Measurements from ENCODE around the gene SNX24. TPM values are rescaled to one million over a fixed set of nuclear protein-coding genes. Genes with fewer than 3 reads are reported as not detected.
"Not testable (repeated sequence)": the region's sequence is repeated elsewhere in the genome, so short reads cannot be mapped to it uniquely, and the experiment has no call there.

The SNX24 gene
- polyA plus RNA-seq, 4 donors, result 7.7 to 33.7 (median 27.2) TPM

DNA sequence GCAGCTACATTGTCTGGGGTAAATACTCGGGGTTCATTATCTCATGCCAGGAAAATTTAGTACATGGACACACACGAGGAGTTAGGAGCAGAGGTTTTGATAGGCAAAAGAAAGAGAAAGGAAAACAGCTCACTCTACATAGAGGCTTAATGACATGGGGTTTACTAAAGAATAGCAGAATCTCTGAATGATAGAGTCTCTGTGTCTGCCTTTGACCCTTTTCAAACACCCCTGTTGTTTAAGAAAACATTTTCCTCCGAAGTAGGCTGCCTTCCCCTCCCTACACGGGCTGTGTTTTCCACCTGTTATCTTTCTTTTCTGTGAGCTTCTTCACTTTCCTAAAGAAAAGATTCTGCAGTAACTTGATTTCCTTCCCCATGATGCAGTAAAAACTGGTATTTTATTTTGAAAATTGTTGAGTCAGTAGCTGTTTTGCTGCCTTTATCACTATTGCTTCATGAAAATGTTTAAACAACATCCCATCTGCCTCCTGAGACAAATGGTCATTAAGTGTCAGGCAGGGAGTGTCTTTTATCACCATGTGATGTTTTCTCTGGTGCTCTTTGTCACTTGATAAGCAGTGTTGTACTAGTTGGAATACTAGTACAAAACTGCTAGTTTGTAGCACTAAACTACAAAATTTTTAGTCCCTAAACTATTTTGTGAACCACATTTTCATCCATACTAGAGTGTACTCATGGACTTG, 114.5 kb downstream of the SNX24 start:
- no peak overlapping the region for H3K4me3 ChIP-seq (ENCODE audit: low read depth in 1 of 3, low read length in 3 of 3)
- H3K27ac ChIP-seq (ENCODE audit: low read depth in 1 of 3, low read length in 2 of 3), result no peak overlapping the region
- peaks cover 0 to 2% of the 10 kb centered on the region in 2 donors for H3K9me3 ChIP-seq (ENCODE audit: control insufficient read depth in 2 of 2, insufficient read depth in 1 of 2, low read depth in 1 of 2, low read length in 1 of 2)
- peak in 1 of 2 donors; percentile 30 for DNase-seq
- no peak for FAIRE-seq
- H3K36me3 ChIP-seq (ENCODE audit: control insufficient read depth in 3 of 3, insufficient read depth in 2 of 3, low read depth in 1 of 3, low read length in 3 of 3), result peaks cover 0 to 4% (median 2%) of the 10 kb centered on the region in 3 donors
- no peaks in the 10 kb centered on the region for H3K4me1 ChIP-seq (ENCODE audit: control insufficient read depth in 3 of 3, insufficient read depth in 2 of 3, low read depth in 1 of 3, low read length in 2 of 3)
- H3K27me3 ChIP-seq (ENCODE audit: control insufficient read depth in 3 of 3, insufficient read depth in 3 of 3, low read length in 3 of 3), result no peaks in the 10 kb centered on the region
- 50 to 56% (median 53%) methylated on average over 4 of the region's 4 CpGs for WGBS, 3 donors

- no peak overlapping the region for H3K27ac ChIP-seq (ENCODE audit: low read depth in 1 of 3, low read length in 2 of 3)
- no peak overlapping the region for H3K4me3 ChIP-seq (ENCODE audit: low read depth in 1 of 3, low read length in 3 of 3)
- H3K36me3 ChIP-seq (ENCODE audit: control insufficient read depth in 3 of 3, insufficient read depth in 2 of 3, low read depth in 1 of 3, low read length in 3 of 3), result no peaks in the 10 kb centered on the region
- H3K27me3 ChIP-seq (ENCODE audit: control insufficient read depth in 3 of 3, insufficient read depth in 3 of 3, low read length in 3 of 3), result no peaks in the 10 kb centered on the region
- peaks cover 0 to 1% of the 10 kb centered on the region in 2 donors for H3K9me3 ChIP-seq (ENCODE audit: control insufficient read depth in 2 of 2, insufficient read depth in 1 of 2, low read depth in 1 of 2, low read length in 1 of 2)
- H3K4me1 ChIP-seq (ENCODE audit: control insufficient read depth in 3 of 3, insufficient read depth in 2 of 3, low read depth in 1 of 3, low read length in 2 of 3), result no peaks in the 10 kb centered on the region
- DNase-seq (no peak), FAIRE-seq (no peak)
Measured at GRCh38 chr5:122963305-122963704, 117.9 kb downstream of the SNX24 start.

GRCh38 chr5:122965111-122965510, 119.7 kb downstream of the SNX24 start:
- WGBS, 3 donors, result 72 to 91% (median 78%) methylated on average over 1 of the region's 1 CpG
- no peaks in the 10 kb centered on the region for H3K27me3 ChIP-seq (ENCODE audit: control insufficient read depth in 3 of 3, insufficient read depth in 3 of 3, low read length in 3 of 3)
- no peak for FAIRE-seq
- no peak for DNase-seq
- H3K9me3 ChIP-seq (ENCODE audit: control insufficient read depth in 2 of 2, insufficient read depth in 1 of 2, low read depth in 1 of 2, low read length in 1 of 2), result no peaks in the 10 kb centered on the region
- no peaks in the 10 kb centered on the region for H3K36me3 ChIP-seq (ENCODE audit: control insufficient read depth in 3 of 3, insufficient read depth in 2 of 3, low read depth in 1 of 3, low read length in 3 of 3)
- no peak overlapping the region for H3K4me3 ChIP-seq (ENCODE audit: low read depth in 1 of 3, low read length in 3 of 3)
- H3K27ac ChIP-seq (ENCODE audit: low read depth in 1 of 3, low read length in 2 of 3), result no peak overlapping the region
- H3K4me1 ChIP-seq (ENCODE audit: control insufficient read depth in 3 of 3, insufficient read depth in 2 of 3, low read depth in 1 of 3, low read length in 2 of 3), result no peaks in the 10 kb centered on the region

DNA sequence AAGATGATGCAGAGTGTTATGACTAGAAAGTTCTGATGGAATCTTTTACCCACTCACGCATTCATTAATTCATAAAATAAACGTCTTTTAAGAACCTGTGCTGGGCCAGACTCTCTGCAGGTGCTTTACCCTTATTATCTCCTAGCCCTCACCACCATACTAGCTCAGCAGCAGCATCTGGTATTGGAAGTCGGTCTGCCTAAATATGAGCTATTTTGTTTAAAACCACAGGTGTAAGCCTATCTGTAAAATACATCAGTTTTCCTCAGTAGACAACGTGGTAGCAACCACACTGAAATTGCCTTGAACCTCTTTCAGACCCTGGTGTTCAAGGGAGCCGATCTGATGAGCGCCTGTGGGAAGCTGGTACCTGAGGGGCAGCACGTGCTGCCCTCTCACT, 121.7 kb downstream of the SNX24 start:
- 83 to 92% (median 89%) methylated on average over 7 of the region's 7 CpGs for WGBS, 3 donors
- H3K9me3 ChIP-seq (ENCODE audit: control insufficient read depth in 2 of 2, insufficient read depth in 1 of 2, low read depth in 1 of 2, low read length in 1 of 2), result no peaks in the 10 kb centered on the region
- H3K27me3 ChIP-seq (ENCODE audit: control insufficient read depth in 3 of 3, insufficient read depth in 3 of 3, low read length in 3 of 3), result no peaks in the 10 kb centered on the region
- DNase-seq (no peak), FAIRE-seq (no peak)
- no peaks in the 10 kb centered on the region for H3K4me1 ChIP-seq (ENCODE audit: control insufficient read depth in 3 of 3, insufficient read depth in 2 of 3, low read depth in 1 of 3, low read length in 2 of 3)
- H3K4me3 ChIP-seq (ENCODE audit: low read depth in 1 of 3, low read length in 3 of 3), result no peak overlapping the region
- no peaks in the 10 kb centered on the region for H3K36me3 ChIP-seq (ENCODE audit: control insufficient read depth in 3 of 3, insufficient read depth in 2 of 3, low read depth in 1 of 3, low read length in 3 of 3)
- H3K27ac ChIP-seq (ENCODE audit: low read depth in 1 of 3, low read length in 2 of 3), result no peak overlapping the region

DNA sequence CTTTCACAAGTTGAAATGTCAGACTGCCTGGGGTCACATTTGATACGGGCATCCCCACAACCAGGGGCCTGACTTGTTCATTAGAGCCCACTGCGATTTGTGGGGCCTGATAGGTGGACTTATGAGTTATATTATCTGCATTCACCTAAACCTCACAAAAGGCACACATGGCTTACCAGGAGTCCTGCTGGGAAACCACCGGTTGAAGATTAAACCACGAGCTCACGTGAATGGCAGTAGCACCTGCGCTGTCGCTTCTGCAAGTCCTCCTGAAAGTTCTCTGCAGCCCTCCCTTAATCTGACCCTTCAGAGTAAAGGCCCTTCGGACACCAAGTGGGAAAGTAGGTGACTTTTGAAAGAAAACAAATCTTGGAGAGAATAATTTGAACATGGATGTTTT, 122.2 kb downstream of the SNX24 start:
- no peak overlapping the region for H3K4me3 ChIP-seq (ENCODE audit: low read depth in 1 of 3, low read length in 3 of 3)
- no peak overlapping the region for H3K27ac ChIP-seq (ENCODE audit: low read depth in 1 of 3, low read length in 2 of 3)
- H3K27me3 ChIP-seq (ENCODE audit: control insufficient read depth in 3 of 3, insufficient read depth in 3 of 3, low read length in 3 of 3), result no peaks in the 10 kb centered on the region
- no peaks in the 10 kb centered on the region for H3K9me3 ChIP-seq (ENCODE audit: control insufficient read depth in 2 of 2, insufficient read depth in 1 of 2, low read depth in 1 of 2, low read length in 1 of 2)
- DNase-seq, result no peak
- FAIRE-seq, result no peak
- H3K4me1 ChIP-seq (ENCODE audit: control insufficient read depth in 3 of 3, insufficient read depth in 2 of 3, low read depth in 1 of 3, low read length in 2 of 3), result no peaks in the 10 kb centered on the region
- no peaks in the 10 kb centered on the region for H3K36me3 ChIP-seq (ENCODE audit: control insufficient read depth in 3 of 3, insufficient read depth in 2 of 3, low read depth in 1 of 3, low read length in 3 of 3)
- 82 to 84% (median 84%) methylated on average over 8 of the region's 8 CpGs for WGBS, 3 donors

GRCh38 chr5:122968056-122968455, 122.6 kb downstream of the SNX24 start:
- H3K4me3 ChIP-seq (ENCODE audit: low read depth in 1 of 3, low read length in 3 of 3); H3K27me3 ChIP-seq (ENCODE audit: control insufficient read depth in 3 of 3, insufficient read depth in 3 of 3, low read length in 3 of 3); H3K4me1 ChIP-seq (ENCODE audit: control insufficient read depth in 3 of 3, insufficient read depth in 2 of 3, low read depth in 1 of 3, low read length in 2 of 3); H3K27ac ChIP-seq (ENCODE audit: low read depth in 1 of 3, low read length in 2 of 3); FAIRE-seq; H3K9me3 ChIP-seq (ENCODE audit: control insufficient read depth in 2 of 2, insufficient read depth in 1 of 2, low read depth in 1 of 2, low read length in 1 of 2); DNase-seq; H3K36me3 ChIP-seq (ENCODE audit: control insufficient read depth in 3 of 3, insufficient read depth in 2 of 3, low read depth in 1 of 3, low read length in 3 of 3): not testable (repeated sequence)
- WGBS, 3 donors, result 89 to 92% (median 91%) methylated on average over 6 of the region's 6 CpGs

DNA sequence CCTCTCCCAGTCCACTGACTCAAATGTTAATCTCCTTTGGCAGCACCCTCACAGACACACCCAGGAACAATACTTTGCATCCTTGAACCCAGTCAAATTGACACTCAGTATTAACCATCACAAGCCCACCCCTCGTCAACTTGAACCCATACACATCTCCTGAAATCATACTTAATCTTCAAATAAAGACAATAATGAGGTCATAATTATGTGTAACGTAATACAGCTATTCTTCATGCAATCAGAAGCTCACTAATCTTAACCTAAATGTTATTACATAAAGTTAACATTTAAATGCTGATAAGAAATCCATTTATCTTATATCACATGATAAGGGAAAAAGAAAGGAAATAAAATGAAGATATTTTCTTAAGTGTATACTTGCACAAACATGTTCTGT, 125.9 kb downstream of the SNX24 start:
- H3K9me3 ChIP-seq (ENCODE audit: control insufficient read depth in 2 of 2, insufficient read depth in 1 of 2, low read depth in 1 of 2, low read length in 1 of 2), result no peaks in the 10 kb centered on the region
- no peaks in the 10 kb centered on the region for H3K4me1 ChIP-seq (ENCODE audit: control insufficient read depth in 3 of 3, insufficient read depth in 2 of 3, low read depth in 1 of 3, low read length in 2 of 3)
- FAIRE-seq (no peak), DNase-seq (no peak)
- no peaks in the 10 kb centered on the region for H3K36me3 ChIP-seq (ENCODE audit: control insufficient read depth in 3 of 3, insufficient read depth in 2 of 3, low read depth in 1 of 3, low read length in 3 of 3)
- H3K27ac ChIP-seq (ENCODE audit: low read depth in 1 of 3, low read length in 2 of 3), result no peak overlapping the region
- H3K4me3 ChIP-seq (ENCODE audit: low read depth in 1 of 3, low read length in 3 of 3), result no peak overlapping the region
- H3K27me3 ChIP-seq (ENCODE audit: control insufficient read depth in 3 of 3, insufficient read depth in 3 of 3, low read length in 3 of 3), result no peaks in the 10 kb centered on the region
- WGBS, 3 donors, result 60 to 69% (median 67%) methylated on average over 2 of the region's 2 CpGs

DNA sequence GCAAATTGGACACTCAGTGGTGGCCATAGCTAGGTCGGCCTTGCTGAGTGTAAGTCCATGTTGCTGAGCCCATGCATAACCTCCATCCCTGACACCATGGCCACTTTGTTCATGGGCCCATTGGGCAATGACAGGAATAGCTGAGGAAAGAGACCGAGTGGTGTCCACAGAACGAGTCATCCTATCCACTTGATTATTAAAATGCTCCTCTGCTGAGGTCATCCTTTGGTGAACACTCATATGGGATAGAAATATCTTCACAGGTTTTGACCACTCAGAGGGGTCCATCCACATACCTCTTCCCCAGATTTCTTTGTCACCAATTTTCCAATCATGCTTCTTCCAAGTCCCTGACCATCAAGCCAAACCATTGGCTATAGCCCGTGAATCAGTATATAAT, 127.5 kb downstream of the SNX24 start:
- no peaks in the 10 kb centered on the region for H3K36me3 ChIP-seq (ENCODE audit: control insufficient read depth in 3 of 3, insufficient read depth in 2 of 3, low read depth in 1 of 3, low read length in 3 of 3)
- H3K9me3 ChIP-seq (ENCODE audit: control insufficient read depth in 2 of 2, insufficient read depth in 1 of 2, low read depth in 1 of 2, low read length in 1 of 2), result no peaks in the 10 kb centered on the region
- no peaks in the 10 kb centered on the region for H3K27me3 ChIP-seq (ENCODE audit: control insufficient read depth in 3 of 3, insufficient read depth in 3 of 3, low read length in 3 of 3)
- no peaks in the 10 kb centered on the region for H3K4me1 ChIP-seq (ENCODE audit: control insufficient read depth in 3 of 3, insufficient read depth in 2 of 3, low read depth in 1 of 3, low read length in 2 of 3)
- no peak overlapping the region for H3K27ac ChIP-seq (ENCODE audit: low read depth in 1 of 3, low read length in 2 of 3)
- no peak for FAIRE-seq
- no peak overlapping the region for H3K4me3 ChIP-seq (ENCODE audit: low read depth in 1 of 3, low read length in 3 of 3)
- 90 to 97% (median 92%) methylated on average over 4 of the region's 4 CpGs for WGBS, 3 donors
- no peak for DNase-seq

DNA sequence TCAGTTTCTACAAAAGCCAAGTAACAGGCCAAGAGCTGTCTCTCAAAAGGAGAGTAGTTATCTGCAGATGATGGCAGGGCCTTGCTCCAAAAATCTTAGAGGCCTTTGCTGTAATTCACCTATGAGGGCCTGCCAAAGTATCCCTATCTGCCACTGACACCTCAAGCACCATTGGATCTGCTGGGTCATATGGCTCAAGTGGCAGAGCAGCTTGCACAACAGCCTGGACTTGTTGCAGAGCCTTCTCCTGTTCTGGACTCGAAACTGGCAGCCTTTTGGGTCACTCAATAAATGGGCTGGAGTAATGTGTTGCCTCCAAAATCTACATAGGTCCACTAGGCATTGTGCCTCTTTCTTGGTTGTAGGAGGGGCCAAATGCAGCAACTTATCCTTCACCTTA, 128.3 kb downstream of the SNX24 start:
- DNase-seq; H3K4me3 ChIP-seq (ENCODE audit: low read depth in 1 of 3, low read length in 3 of 3); H3K27ac ChIP-seq (ENCODE audit: low read depth in 1 of 3, low read length in 2 of 3); FAIRE-seq; H3K4me1 ChIP-seq (ENCODE audit: control insufficient read depth in 3 of 3, insufficient read depth in 2 of 3, low read depth in 1 of 3, low read length in 2 of 3); H3K36me3 ChIP-seq (ENCODE audit: control insufficient read depth in 3 of 3, insufficient read depth in 2 of 3, low read depth in 1 of 3, low read length in 3 of 3); H3K9me3 ChIP-seq (ENCODE audit: control insufficient read depth in 2 of 2, insufficient read depth in 1 of 2, low read depth in 1 of 2, low read length in 1 of 2); H3K27me3 ChIP-seq (ENCODE audit: control insufficient read depth in 3 of 3, insufficient read depth in 3 of 3, low read length in 3 of 3): not testable (repeated sequence)
- WGBS, 3 donors, result 76 to 96% (median 89%) methylated on average over 1 of the region's 1 CpG

All from small intestine (tissue), 7 donors.